Measurements from ENCODE around the gene TMED6.

Gene TMED6

GRCh38 chr16:69395859-69396186 lies 44.2 kb upstream of the TMED6 start:
- no peak for TF ChIP-seq REST (IDR thresholded peaks at IDR 0.05; ENCODE audit: low read depth)
- TF ChIP-seq NFIC (IDR thresholded peaks at IDR 0.05): no peak
- TF ChIP-seq CEBPB (IDR thresholded peaks at IDR 0.05): no peak
- TF ChIP-seq FOXM1 (IDR thresholded peaks at IDR 0.05; ENCODE audit: borderline replicate concordance, low read depth): no peak
- no peak for TF ChIP-seq CREB1 (IDR thresholded peaks at IDR 0.05; ENCODE audit: low read depth)
- no peak for TF ChIP-seq ZBTB7A (IDR thresholded peaks at IDR 0.05; ENCODE audit: low read depth)
- no peak for TF ChIP-seq RAD21 (IDR thresholded peaks at IDR 0.05; ENCODE audit: low read depth)
- TF ChIP-seq EP300 (IDR thresholded peaks at IDR 0.05; ENCODE audit: borderline replicate concordance): no peak
- no peak for TF ChIP-seq YY1 (IDR thresholded peaks at IDR 0.05; ENCODE audit: low read depth)
- TF ChIP-seq EGR1 (IDR thresholded peaks at IDR 0.05): no peak
- TF ChIP-seq MAX (IDR thresholded peaks at IDR 0.05): no peak
- no peak for TF ChIP-seq TAF1 (IDR thresholded peaks at IDR 0.05; ENCODE audit: low read depth)
- TF ChIP-seq USF1 (IDR thresholded peaks at IDR 0.05): no peak
- no peak for TF ChIP-seq TEAD4 (IDR thresholded peaks at IDR 0.05)
- TF ChIP-seq TCF12 (IDR thresholded peaks at IDR 0.05; ENCODE audit: low read depth): no peak

- TF ChIP-seq MAX (IDR thresholded peaks at IDR 0.05): no peak
- no peak for TF ChIP-seq ZBTB7A (IDR thresholded peaks at IDR 0.05; ENCODE audit: low read depth)
- no peak for TF ChIP-seq FOXM1 (IDR thresholded peaks at IDR 0.05; ENCODE audit: borderline replicate concordance, low read depth)
- TF ChIP-seq CREB1 (IDR thresholded peaks at IDR 0.05; ENCODE audit: low read depth): no peak
- no peak for TF ChIP-seq USF1 (IDR thresholded peaks at IDR 0.05)
These were observed 42.6 kb upstream of the TMED6 start for GRCh38 chr16:69393898-69394849.

- no peak for TF ChIP-seq EP300 (IDR thresholded peaks at IDR 0.05; ENCODE audit: borderline replicate concordance)
- TF ChIP-seq EGR1 (IDR thresholded peaks at IDR 0.05): no peak
- TF ChIP-seq YY1 (IDR thresholded peaks at IDR 0.05; ENCODE audit: low read depth): no peak
- no peak for TF ChIP-seq FOXM1 (IDR thresholded peaks at IDR 0.05; ENCODE audit: borderline replicate concordance, low read depth)
- no peak for TF ChIP-seq NFIC (IDR thresholded peaks at IDR 0.05)
- TF ChIP-seq TCF12 (IDR thresholded peaks at IDR 0.05; ENCODE audit: low read depth): no peak
- no peak for TF ChIP-seq ZBTB7A (IDR thresholded peaks at IDR 0.05; ENCODE audit: low read depth)
- no peak for TF ChIP-seq CREB1 (IDR thresholded peaks at IDR 0.05; ENCODE audit: low read depth)
- TF ChIP-seq CEBPB (IDR thresholded peaks at IDR 0.05): no peak
- TF ChIP-seq TAF1 (IDR thresholded peaks at IDR 0.05; ENCODE audit: low read depth): no peak
- TF ChIP-seq USF1 (IDR thresholded peaks at IDR 0.05): no peak
- no peak for TF ChIP-seq TEAD4 (IDR thresholded peaks at IDR 0.05)
- no peak for TF ChIP-seq RAD21 (IDR thresholded peaks at IDR 0.05; ENCODE audit: low read depth)
- TF ChIP-seq MAX (IDR thresholded peaks at IDR 0.05): no peak
- no peak for TF ChIP-seq REST (IDR thresholded peaks at IDR 0.05; ENCODE audit: low read depth)
These were observed 35.0 kb upstream of the TMED6 start for GRCh38 chr16:69386596-69386995.

- no peak for TF ChIP-seq CREB1 (IDR thresholded peaks at IDR 0.05; ENCODE audit: low read depth)
- TF ChIP-seq EGR1 (IDR thresholded peaks at IDR 0.05): no peak
- TF ChIP-seq RAD21 (IDR thresholded peaks at IDR 0.05; ENCODE audit: low read depth): no peak
- no peak for TF ChIP-seq REST (IDR thresholded peaks at IDR 0.05; ENCODE audit: low read depth)
- no peak for TF ChIP-seq ZBTB7A (IDR thresholded peaks at IDR 0.05; ENCODE audit: low read depth)
- no peak for TF ChIP-seq NFIC (IDR thresholded peaks at IDR 0.05)
- no peak for TF ChIP-seq YY1 (IDR thresholded peaks at IDR 0.05; ENCODE audit: low read depth)
- no peak for TF ChIP-seq TCF12 (IDR thresholded peaks at IDR 0.05; ENCODE audit: low read depth)
- TF ChIP-seq CEBPB (IDR thresholded peaks at IDR 0.05): no peak
- TF ChIP-seq EP300 (IDR thresholded peaks at IDR 0.05; ENCODE audit: borderline replicate concordance): no peak
- no peak for TF ChIP-seq MAX (IDR thresholded peaks at IDR 0.05)
- no peak for TF ChIP-seq USF1 (IDR thresholded peaks at IDR 0.05)
- TF ChIP-seq TEAD4 (IDR thresholded peaks at IDR 0.05): no peak
- no peak for TF ChIP-seq FOXM1 (IDR thresholded peaks at IDR 0.05; ENCODE audit: borderline replicate concordance, low read depth)
- no peak for TF ChIP-seq TAF1 (IDR thresholded peaks at IDR 0.05; ENCODE audit: low read depth)
These were observed 33.4 kb upstream of the TMED6 start for GRCh38 chr16:69384974-69385373.
